ENCODE data around the gene ASB2. TPM values are rescaled to one million over a fixed set of nuclear protein-coding genes. Genes with fewer than 3 reads are reported as not detected.

Gene ASB2
- total RNA-seq, 1 experiment from 2014 or later: not detected

- TF ChIP-seq POLR2AphosphoS5 (IDR thresholded peaks at IDR 0.05; ENCODE audit: low read depth, low read length): no peak
- TF ChIP-seq SIN3A (IDR thresholded peaks at IDR 0.05; ENCODE audit: low read depth): no peak
- no peak for TF ChIP-seq TCF7L2 (IDR thresholded peaks at IDR 0.05; ENCODE audit: borderline replicate concordance, extremely low read depth, insufficient read depth, insufficient read length)
- no peak for TF ChIP-seq EGR1 (IDR thresholded peaks at IDR 0.05; ENCODE audit: low read depth)
- TF ChIP-seq REST (IDR thresholded peaks at IDR 0.05; ENCODE audit: low read depth): no peak
- TF ChIP-seq ZFX (IDR thresholded peaks at IDR 0.05): no peak
- no peak for TF ChIP-seq CTCF (IDR thresholded peaks at IDR 0.05 in 2 of 3, conservative IDR thresholded peaks at IDR 0.05 in 1 of 3; ENCODE audit: borderline replicate concordance in 1 of 3, insufficient read depth in 1 of 3, low read depth in 2 of 3, low read length in 2 of 3)
- TF ChIP-seq CBX3 (IDR thresholded peaks at IDR 0.05; ENCODE audit: low read depth): no peak
- TF ChIP-seq CEBPB (IDR thresholded peaks at IDR 0.05; ENCODE audit: low read depth): no peak
- no peak for TF ChIP-seq SP1 (IDR thresholded peaks at IDR 0.05; ENCODE audit: low read depth)
- Histone ChIP-seq H2AFZ (ENCODE audit: low read depth, low read length, poor library complexity, severe bottlenecking) (no peak overlapping the region), H3K27me3 (ENCODE audit: insufficient read depth, low read length) (no peaks in the 10 kb centered on the region), H3K36me3 (ENCODE audit: control insufficient read depth in 1 of 2, insufficient read depth in 2 of 2, low read length in 2 of 2) (no peaks in the 10 kb centered on the region), H3K4me1 (ENCODE audit: control insufficient read depth in 1 of 2, insufficient read depth in 2 of 2, low read length in 2 of 2) (peaks cover 19 to 84% of the 10 kb centered on the region in 2 experiments), H3K9ac (ENCODE audit: low read length) (peak overlapping the region; percentile 35), H3K9me2 (ENCODE audit: insufficient read depth) (no peaks in the 10 kb centered on the region), H4K20me1 (ENCODE audit: insufficient read depth) (no peaks in the 10 kb centered on the region), H3K4me3 (replicated peaks in 1 of 2; ENCODE audit: low read depth in 1 of 2, low read length in 2 of 2) (peak overlapping the region in 1 of 2 experiments; percentile 42; a peak in 2 of 4 replicates), H3K79me2 (ENCODE audit: insufficient read depth, low read length) (no peaks in the 10 kb centered on the region), H3K9me3 (ENCODE audit: control insufficient read depth in 1 of 2, insufficient read depth in 1 of 2, low read depth in 1 of 2, low read length in 2 of 2) (no peaks in the 10 kb centered on the region), H3K27ac (ENCODE audit: low read depth, low read length) (peak overlapping the region; percentile 54), H3K4me2 (ENCODE audit: low read length) (peak overlapping the region; percentile 74)
- DNase-seq (ENCODE audit: low read depth, low spot score): no peak
- intact Hi-C loops (cut with micrococcal nuclease): no loop called here
- POLR2A ChIA-PET: interaction anchor here (0.8 to 1.3 kb wide), 2 partner anchors 12 to 17 kb away, joined by 3 to 6 read pairs; no protein-coding TSS in a partner anchor
- no TSS peak for BruUV-seq (replicated peaks)
- RAD21 ChIA-PET (ENCODE audit: low non-redundant PET in 1 of 2, low total read pairs in 2 of 2, uncharacterized antibody in 2 of 2, unreplicated experiment in 2 of 2): interaction anchor here in 1 of 2 experiments (1.6 kb wide), 1 partner anchor 19 kb away, joined by 5 read pairs; no protein-coding TSS in a partner anchor
- ATAC-seq: no peak
- CTCF ChIA-PET: interaction anchor here (0.7 to 1.2 kb wide), 2 partner anchors 19 to 42 kb away, joined by 3 to 8 read pairs; no protein-coding TSS in a partner anchor
Measured at GRCh38 chr14:93958567-93959238, 17.7 kb downstream of the ASB2 start.

Measured in HCT116 (cell line).